ENCODE results near the gene SLC30A1. TPM values are rescaled to one million over a fixed set of nuclear protein-coding genes. Genes with fewer than 3 reads are reported as not detected.

The SLC30A1 gene
- total and polyA plus RNA-seq, 4 donors: 6.1 to 24.4 (median 12.4) TPM

- Histone ChIP-seq H3K4me1 (ENCODE audit: control insufficient read depth in 1 of 2, insufficient read depth in 2 of 2, low read length in 2 of 2) (no peaks in the 10 kb centered on the region), H3K36me3 (ENCODE audit: control insufficient read depth in 1 of 2, insufficient read depth in 2 of 2, low read length in 1 of 2) (no peaks in the 10 kb centered on the region), H3K4me3 (ENCODE audit: low read length in 2 of 2) (no peak overlapping the region), H3K27me3 (ENCODE audit: control insufficient read depth in 1 of 2, insufficient read depth in 2 of 2, low read length in 1 of 2) (no peaks in the 10 kb centered on the region), H3K27ac (ENCODE audit: low read depth in 1 of 2, low read length in 2 of 2) (peak overlapping the region in 1 of 2 donors; percentile 4), H3K9me3 (ENCODE audit: control insufficient read depth, low read length) (no peaks in the 10 kb centered on the region)
- DNase-seq (peak in 1 of 2 donors; percentile 81), ATAC-seq (ENCODE audit: low FRiP score) (peak; percentile 42)
- 10 to 15% methylated on average over 9 of the region's 9 CpGs for WGBS, 2 donors
- intact Hi-C loops (cut with DNase I): loop anchor here in 1 of 2 donors (5.0 kb wide), 1 partner anchor 34 kb away; the partner anchor contains the start of gene SLC30A1
Observed at GRCh38 chr1:211610779-211611556, 32.0 kb upstream of the SLC30A1 start.

GRCh38 chr1:211609120-211610024, 30.4 kb upstream of the SLC30A1 start:
- Histone ChIP-seq H3K9me3 (ENCODE audit: control insufficient read depth, low read length) (no peaks in the 10 kb centered on the region), H3K36me3 (ENCODE audit: control insufficient read depth in 1 of 2, insufficient read depth in 2 of 2, low read length in 1 of 2) (no peaks in the 10 kb centered on the region), H3K4me1 (ENCODE audit: control insufficient read depth in 1 of 2, insufficient read depth in 2 of 2, low read length in 2 of 2) (no peaks in the 10 kb centered on the region), H3K27ac (ENCODE audit: low read depth in 1 of 2, low read length in 2 of 2) (no peak overlapping the region), H3K27me3 (ENCODE audit: control insufficient read depth in 1 of 2, insufficient read depth in 2 of 2, low read length in 1 of 2) (no peaks in the 10 kb centered on the region), H3K4me3 (ENCODE audit: low read length in 2 of 2) (no peak overlapping the region)
- no peak for DNase-seq
- WGBS, 2 donors: 81 to 83% methylated on average over 10 of the region's 10 CpGs
- intact Hi-C loops (cut with DNase I): loop anchor here in 1 of 2 donors (5.0 kb wide), 1 partner anchor 32 kb away; the partner anchor contains the start of gene SLC30A1
- no peak for ATAC-seq (ENCODE audit: low FRiP score)

- H3K4me1 ChIP-seq (ENCODE audit: control insufficient read depth in 1 of 2, insufficient read depth in 2 of 2, low read length in 2 of 2): no peaks in the 10 kb centered on the region
- no peaks in the 10 kb centered on the region for H3K27me3 ChIP-seq (ENCODE audit: control insufficient read depth in 1 of 2, insufficient read depth in 2 of 2, low read length in 1 of 2)
- intact Hi-C loops (cut with DNase I): no loop called here
- WGBS, 2 donors: 90 to 95% methylated on average over 6 of the region's 6 CpGs
- no peaks in the 10 kb centered on the region for H3K9me3 ChIP-seq (ENCODE audit: control insufficient read depth, low read length)
- ATAC-seq (ENCODE audit: low FRiP score): no peak
- no peaks in the 10 kb centered on the region for H3K36me3 ChIP-seq (ENCODE audit: control insufficient read depth in 1 of 2, insufficient read depth in 2 of 2, low read length in 1 of 2)
- no peak for DNase-seq
- H3K27ac ChIP-seq (ENCODE audit: low read depth in 1 of 2, low read length in 2 of 2): no peak overlapping the region
- H3K4me3 ChIP-seq (ENCODE audit: low read length in 2 of 2): no peak overlapping the region
Observed at GRCh38 chr1:211607754-211608473, 29.0 kb upstream of the SLC30A1 start.

GRCh38 chr1:211606914-211607753, 28.2 kb upstream of the SLC30A1 start:
- no peaks in the 10 kb centered on the region for H3K4me1 ChIP-seq (ENCODE audit: control insufficient read depth in 1 of 2, insufficient read depth in 2 of 2, low read length in 2 of 2)
- H3K36me3 ChIP-seq (ENCODE audit: control insufficient read depth in 1 of 2, insufficient read depth in 2 of 2, low read length in 1 of 2): no peaks in the 10 kb centered on the region
- 84 to 85% methylated on average over 12 of the region's 12 CpGs for WGBS, 2 donors
- no peaks in the 10 kb centered on the region for H3K27me3 ChIP-seq (ENCODE audit: control insufficient read depth in 1 of 2, insufficient read depth in 2 of 2, low read length in 1 of 2)
- H3K4me3 ChIP-seq (ENCODE audit: low read length in 2 of 2): no peak overlapping the region
- DNase-seq (peak in 1 of 2 donors; percentile 77), ATAC-seq (ENCODE audit: low FRiP score) (no peak)
- H3K9me3 ChIP-seq (ENCODE audit: control insufficient read depth, low read length): no peaks in the 10 kb centered on the region
- no peak overlapping the region for H3K27ac ChIP-seq (ENCODE audit: low read depth in 1 of 2, low read length in 2 of 2)
- intact Hi-C loops (cut with DNase I): no loop called here

GRCh38 chr1:211606332-211606913, 27.5 kb upstream of the SLC30A1 start:
- no peaks in the 10 kb centered on the region for H3K4me1 ChIP-seq (ENCODE audit: control insufficient read depth in 1 of 2, insufficient read depth in 2 of 2, low read length in 2 of 2)
- DNase-seq: no peak
- no peak overlapping the region for H3K27ac ChIP-seq (ENCODE audit: low read depth in 1 of 2, low read length in 2 of 2)

GRCh38 chr1:211605603-211606331, 26.8 kb upstream of the SLC30A1 start:
- H3K27ac ChIP-seq (ENCODE audit: low read depth in 1 of 2, low read length in 2 of 2): no peak overlapping the region
- H3K4me1 ChIP-seq (ENCODE audit: control insufficient read depth in 1 of 2, insufficient read depth in 2 of 2, low read length in 2 of 2): no peaks in the 10 kb centered on the region
- H3K27me3 ChIP-seq (ENCODE audit: control insufficient read depth in 1 of 2, insufficient read depth in 2 of 2, low read length in 1 of 2): no peaks in the 10 kb centered on the region
- DNase-seq (no peak), ATAC-seq (ENCODE audit: low FRiP score) (no peak)
- intact Hi-C loops (cut with DNase I): no loop called here
- no peaks in the 10 kb centered on the region for H3K9me3 ChIP-seq (ENCODE audit: control insufficient read depth, low read length)
- no peak overlapping the region for H3K4me3 ChIP-seq (ENCODE audit: low read length in 2 of 2)
- 95 to 96% methylated on average over 11 of the region's 11 CpGs for whole genome bisulfite sequencing, 2 donors
- H3K36me3 ChIP-seq (ENCODE audit: control insufficient read depth in 1 of 2, insufficient read depth in 2 of 2, low read length in 1 of 2): no peaks in the 10 kb centered on the region

More at GRCh38 chr1:211606332-211606913, 27.5 kb upstream of the SLC30A1 start:
- Histone ChIP-seq H3K36me3 (ENCODE audit: control insufficient read depth in 1 of 2, insufficient read depth in 2 of 2, low read length in 1 of 2) (no peaks in the 10 kb centered on the region), H3K27me3 (ENCODE audit: control insufficient read depth in 1 of 2, insufficient read depth in 2 of 2, low read length in 1 of 2) (no peaks in the 10 kb centered on the region), H3K9me3 (ENCODE audit: control insufficient read depth, low read length) (no peaks in the 10 kb centered on the region), H3K4me3 (ENCODE audit: low read length in 2 of 2) (no peak overlapping the region)
- intact Hi-C loops (cut with DNase I): no loop called here
- WGBS, 2 donors: 91 to 93% methylated on average over 8 of the region's 8 CpGs
- ATAC-seq (ENCODE audit: low FRiP score): peak; percentile 36

GRCh38 chr1:211605034-211605433, 26.1 kb upstream of the SLC30A1 start:
- no peaks in the 10 kb centered on the region for H3K27me3 ChIP-seq (ENCODE audit: control insufficient read depth in 1 of 2, insufficient read depth in 2 of 2, low read length in 1 of 2)
- H3K4me1 ChIP-seq (ENCODE audit: control insufficient read depth in 1 of 2, insufficient read depth in 2 of 2, low read length in 2 of 2): no peaks in the 10 kb centered on the region
- no peak overlapping the region for H3K4me3 ChIP-seq (ENCODE audit: low read length in 2 of 2)
- 83 to 84% methylated on average over 2 of the region's 2 CpGs for WGBS, 2 donors
- intact Hi-C loops (cut with DNase I): no loop called here
- ATAC-seq (ENCODE audit: low FRiP score) (no peak), DNase-seq (no peak)
- H3K27ac ChIP-seq (ENCODE audit: low read depth in 1 of 2, low read length in 2 of 2): no peak overlapping the region
- H3K36me3 ChIP-seq (ENCODE audit: control insufficient read depth in 1 of 2, insufficient read depth in 2 of 2, low read length in 1 of 2): no peaks in the 10 kb centered on the region
- no peaks in the 10 kb centered on the region for H3K9me3 ChIP-seq (ENCODE audit: control insufficient read depth, low read length)
